Kidney (tissue), 14 donors: Measurements from ENCODE around the gene ABHD16A. TPM values are rescaled to one million over a fixed set of nuclear protein-coding genes. Genes with fewer than 3 reads are reported as not detected.

Experiments used
- DNase-seq, 5 donors: peaks; one replicate each; pipeline ENCODE4 v3.0.0-alpha.2; 2013 to 2020
- FAIRE-seq: peaks from 2 replicates; lab custom pipeline; 2012; peaks lifted over from hg19 to GRCh38; lab: Jason Lieb, UNC
- H3K27ac ChIP-seq, 2 donors: one replicate each; pipeline ENCODE4 v1.7.0; 2013; ENCODE audit warnings: low read depth in 2 of 2, low read length in 2 of 2, inconsistent platforms in 1 of 2
- H3K27me3 ChIP-seq: one replicate; pipeline ENCODE4 v1.7.1; 2013; ENCODE audit warnings: low read length, inconsistent platforms; ENCODE audit not compliant: control insufficient read depth, insufficient read depth
- H3K36me3 ChIP-seq, 3 donors: one replicate each; pipeline versions ENCODE4 v1.7.0 to v1.7.1; 2013; ENCODE audit warnings: low read length in 3 of 3, control low read depth in 1 of 3, inconsistent platforms in 1 of 3; ENCODE audit not compliant: insufficient read depth in 3 of 3, control insufficient read depth in 2 of 3
- H3K4me1 ChIP-seq, 3 donors: one replicate each; pipeline versions ENCODE4 v1.7.0 to v1.7.1; 2013; ENCODE audit warnings: low read length in 3 of 3, inconsistent platforms in 1 of 3, low read depth in 1 of 3; ENCODE audit not compliant: control insufficient read depth in 2 of 3, insufficient read depth in 2 of 3
- H3K4me3 ChIP-seq, 3 donors: one replicate each; pipeline versions ENCODE4 v1.7.0 to v1.8.1; 2013; ENCODE audit warnings: low read length in 3 of 3, control low read depth in 1 of 3, inconsistent platforms in 1 of 3
- H3K9ac ChIP-seq, 3 donors: one replicate each; pipeline versions ENCODE4 v1.7.0 to v1.7.1; 2013; ENCODE audit warnings: low read length in 3 of 3, control low read depth in 1 of 3, inconsistent platforms in 1 of 3
- H3K9me3 ChIP-seq, 3 donors: one replicate each; pipeline versions ENCODE4 v1.7.0 to v1.7.1; 2013; ENCODE audit warnings: low read length in 3 of 3, control low read depth in 1 of 3, inconsistent platforms in 1 of 3; ENCODE audit not compliant: control insufficient read depth in 2 of 3, insufficient read depth in 1 of 3
- intact Hi-C: fragments of 100-400 bp; cut with DNase I; formaldehyde crosslinking; loops from one replicate; pipeline ENCODE4 v1.11.1; 2022
- polyA plus RNA-seq: library from polyadenylated mRNA; stranded (reverse); fragments of 350-450 nt; fragmentation: Illumina TruSeq; extraction: RNeasy Lipid Tissue Mini Kit (QIAGEN cat#74804); gene quantifications from one replicate; pipeline ENCODE4 v1.2.3, GENCODE V29; 2014; ENCODE audit warnings: low read depth, low replicate concordance; ENCODE audit not compliant: insufficient read depth
- total RNA-seq: library from RNA; stranded (reverse); fragmentation: NEBNext Ultra II Directional; extraction: Animal tissue kit (Norgen Biotek cat#: 25700); gene quantifications from one replicate; pipeline ENCODE4 v1.2.1, GENCODE V29; 2021
- TF ChIP-seq, protein P1 (sequence below): IDR thresholded peaks from 3 replicates; pipeline ENCODE4 v1.5.1; 2012; ENCODE audit warnings: mild to moderate bottlenecking, moderate library complexity, borderline replicate concordance; ENCODE audit not compliant: insufficient read depth; ENCODE audit errors: extremely low read depth
- donor health status: control.
- donor health status: control.
- donor health status: control.
- donor health status: control.
- donor health status: control.
- donor health status: DM: yes; HTN: yes; CAD: no.
- donor health status: Normal renal cell carcinoma (clear cell type).

ABHD16A gene
- total and polyA plus RNA-seq, 2 donors from 2014 or later: 48.7 to 50.2 TPM

DNA sequence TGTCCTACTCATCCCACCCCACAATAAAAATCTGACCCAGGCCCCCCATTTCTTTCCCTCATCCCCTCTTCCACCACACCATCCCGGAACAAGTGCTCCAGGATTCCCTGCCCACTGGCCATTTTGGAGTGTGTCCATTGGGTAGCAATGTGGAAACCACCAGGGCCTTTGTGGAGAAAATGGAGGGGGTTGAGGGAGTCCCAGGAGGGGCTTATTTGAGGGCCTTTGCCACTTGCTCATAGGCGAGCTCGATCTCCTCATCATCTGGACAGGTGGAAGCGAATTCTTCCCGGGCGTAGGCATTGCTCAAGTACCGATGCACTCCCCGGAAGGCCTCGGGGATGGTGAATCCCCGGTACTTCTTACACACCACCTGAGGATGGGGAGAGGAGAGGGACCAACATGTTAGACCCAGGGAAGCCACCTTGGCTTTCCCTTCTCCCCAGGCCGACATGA lies 27.5 kb upstream of the ABHD16A start:
- intact Hi-C loops: no loop called here
- Histone ChIP-seq H3K27ac (peak overlapping the region; percentile 99), H3K4me3 (peak overlapping the region in 1 of 3 donors; percentile 37), H3K27me3 (no peaks in the 10 kb centered on the region), H3K4me1 (peaks cover 0 to 19% (median 0%) of the 10 kb centered on the region in 3 donors), H3K36me3 (peaks cover 7 to 52% (median 26%) of the 10 kb centered on the region in 3 donors), H3K9me3 (no peaks in the 10 kb centered on the region), H3K9ac (peak overlapping the region in 1 of 3 donors; percentile 2)
- DNase-seq: peak in 1 of 5 donors; percentile 55
- TF ChIP-seq, protein P1, sequence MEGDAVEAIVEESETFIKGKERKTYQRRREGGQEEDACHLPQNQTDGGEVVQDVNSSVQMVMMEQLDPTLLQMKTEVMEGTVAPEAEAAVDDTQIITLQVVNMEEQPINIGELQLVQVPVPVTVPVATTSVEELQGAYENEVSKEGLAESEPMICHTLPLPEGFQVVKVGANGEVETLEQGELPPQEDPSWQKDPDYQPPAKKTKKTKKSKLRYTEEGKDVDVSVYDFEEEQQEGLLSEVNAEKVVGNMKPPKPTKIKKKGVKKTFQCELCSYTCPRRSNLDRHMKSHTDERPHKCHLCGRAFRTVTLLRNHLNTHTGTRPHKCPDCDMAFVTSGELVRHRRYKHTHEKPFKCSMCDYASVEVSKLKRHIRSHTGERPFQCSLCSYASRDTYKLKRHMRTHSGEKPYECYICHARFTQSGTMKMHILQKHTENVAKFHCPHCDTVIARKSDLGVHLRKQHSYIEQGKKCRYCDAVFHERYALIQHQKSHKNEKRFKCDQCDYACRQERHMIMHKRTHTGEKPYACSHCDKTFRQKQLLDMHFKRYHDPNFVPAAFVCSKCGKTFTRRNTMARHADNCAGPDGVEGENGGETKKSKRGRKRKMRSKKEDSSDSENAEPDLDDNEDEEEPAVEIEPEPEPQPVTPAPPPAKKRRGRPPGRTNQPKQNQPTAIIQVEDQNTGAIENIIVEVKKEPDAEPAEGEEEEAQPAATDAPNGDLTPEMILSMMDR: no peak
- FAIRE-seq: no peak

DNA sequence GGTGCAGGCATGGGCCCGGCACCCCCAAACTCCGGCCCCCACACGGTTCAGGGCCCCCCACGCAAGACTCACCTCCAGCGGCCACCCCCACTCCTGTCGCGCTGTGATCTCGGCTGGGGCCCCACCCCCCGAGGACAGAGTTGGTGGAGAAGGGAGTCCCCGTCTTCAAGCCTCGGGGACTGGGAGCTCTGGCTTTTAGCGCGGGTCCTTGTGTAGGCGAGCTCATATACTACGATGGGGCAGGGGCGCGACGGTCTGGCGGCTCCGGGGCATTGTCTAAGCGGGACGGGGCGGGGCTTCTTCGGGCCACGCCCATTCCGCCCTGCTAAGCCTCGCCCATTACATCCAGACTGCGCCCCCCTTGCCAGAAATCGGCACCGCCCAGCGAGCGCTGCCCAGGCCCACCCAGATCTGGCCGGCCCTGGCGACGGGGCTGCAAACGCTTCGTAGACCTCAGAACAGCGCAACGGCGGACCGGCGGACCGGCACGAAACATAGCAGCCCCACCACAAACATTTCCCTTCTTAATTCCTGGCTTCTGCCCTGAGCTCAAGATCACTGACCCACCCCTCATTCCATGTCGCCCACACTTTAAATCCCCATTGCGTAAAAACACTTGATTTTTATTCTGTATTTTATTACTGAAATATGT lies 27.0 kb upstream of the ABHD16A start:
- Histone ChIP-seq H3K4me3 (peak overlapping the region; percentile 94 to 98 (median 95)), H3K27ac (peak overlapping the region; percentile 99), H3K9me3 (no peaks in the 10 kb centered on the region), H3K36me3 (peaks cover 7 to 52% (median 26%) of the 10 kb centered on the region in 3 donors), H3K9ac (peak overlapping the region; percentile 42 to 98 (median 92)), H3K4me1 (peaks cover 0 to 19% (median 0%) of the 10 kb centered on the region in 3 donors), H3K27me3 (no peaks in the 10 kb centered on the region)
- FAIRE-seq (no peak), DNase-seq (peak; percentile 95 to 98 (median 97))
- intact Hi-C loops: no loop called here
- TF ChIP-seq, protein P1: no peak

GRCh38 chr6:31729515-31729978 lies 26.4 kb upstream of the ABHD16A start:
- TF ChIP-seq, protein P1: peak; percentile 72
- intact Hi-C loops: no loop called here
- Histone ChIP-seq H3K27me3 (no peaks in the 10 kb centered on the region), H3K9ac (peak overlapping the region; percentile 67 to 98 (median 92)), H3K27ac (peak overlapping the region; percentile 99), H3K4me3 (peak overlapping the region; percentile 94 to 98 (median 95)), H3K4me1 (peaks cover 0 to 18% (median 0%) of the 10 kb centered on the region in 3 donors), H3K9me3 (no peaks in the 10 kb centered on the region), H3K36me3 (peaks cover 7 to 52% (median 26%) of the 10 kb centered on the region in 3 donors)
- DNase-seq (peak; percentile 95 to 97 (median 97)), FAIRE-seq (no peak)
